CD4-positive, alpha-beta T cell (primary cell): Measurements from ENCODE around the gene GNE. TPM values are rescaled to one million over a fixed set of nuclear protein-coding genes. Genes with fewer than 3 reads are reported as not detected.
"Not testable (repeated sequence)": the region's sequence is repeated elsewhere in the genome, so short reads cannot be mapped to it uniquely, and the experiment has no call there.

ENCODE experiments used
- ATAC-seq: fragments of 200-7000 bp; cut with Tn5 transposase; one replicate; pipeline ENCODE4 v1.10.0; 2022; ENCODE audit warnings: mild to moderate bottlenecking; ENCODE audit not compliant: poor library complexity
- CTCF ChIA-PET: fragments of 350-600 bp; sonication (Branson Sonifier 250); formaldehyde crosslinking; loops from one replicate; lab custom pipeline; 2021; ENCODE audit warnings: antibody characterized with exemption, inconsistent platforms; lab: Charles Lee
- POLR2A ChIA-PET: fragments of 350-600 bp; sonication (Branson Sonifier 250); formaldehyde crosslinking; loops from one replicate; lab custom pipeline; 2021; ENCODE audit warnings: antibody characterized with exemption, inconsistent platforms; lab: Charles Lee
- DNase-seq, 14 experiments: peaks; one replicate each; pipeline ENCODE4 v3.0.0-alpha.2; 2013 to 2020; ENCODE audit warnings: mixed read lengths in 2 of 14
- H3K27ac ChIP-seq, 2 donors: one replicate each; pipeline versions ENCODE4 v1.5.1 to v1.7.0; 2013; ENCODE audit warnings: low read length in 2 of 2, low read depth in 1 of 2, mild to moderate bottlenecking in 1 of 2
- H3K27me3 ChIP-seq, 2 experiments: 1 replicate in 1 of 2; 2 replicates in 1 of 2; pipeline versions ENCODE4 v1.6.1 to v1.7.0; 2013; ENCODE audit warnings: low read length in 2 of 2, control low read depth in 1 of 2, mild to moderate bottlenecking in 1 of 2, moderate library complexity in 1 of 2; ENCODE audit not compliant: insufficient read depth in 2 of 2, control insufficient read depth in 1 of 2
- H3K36me3 ChIP-seq: one replicate; pipeline ENCODE4 v1.6.1; 2013; ENCODE audit warnings: low read length, control low read depth; ENCODE audit not compliant: insufficient read depth
- H3K4me1 ChIP-seq: one replicate; pipeline ENCODE4 v1.6.1; 2013; ENCODE audit warnings: low read length, control low read depth; ENCODE audit not compliant: insufficient read depth
- H3K4me3 ChIP-seq: one replicate; pipeline ENCODE4 v1.5.1; 2013; ENCODE audit warnings: mild to moderate bottlenecking, low read length, moderate library complexity
- H3K9me3 ChIP-seq, 2 experiments: 1 replicate in 1 of 2; 2 replicates in 1 of 2; pipeline versions ENCODE4 v1.6.1 to v1.7.0; 2013; ENCODE audit warnings: low read length in 2 of 2, mild to moderate bottlenecking in 2 of 2, control low read depth in 1 of 2, moderate library complexity in 1 of 2; ENCODE audit not compliant: control insufficient read depth in 1 of 2, insufficient read depth in 1 of 2
- H3K27ac Mint-ChIP-seq: one replicate; pipeline ENCODE4 v1.8.0; 2020; ENCODE audit warnings: mixed read lengths
- H3K27me3 Mint-ChIP-seq: one replicate; pipeline ENCODE4 v1.8.0; 2021; ENCODE audit warnings: mixed read lengths
- H3K36me3 Mint-ChIP-seq: one replicate; pipeline ENCODE4 v1.8.0; 2021; ENCODE audit warnings: low read depth, mixed read lengths
- H3K4me1 Mint-ChIP-seq: one replicate; pipeline ENCODE4 v1.8.0; 2021; ENCODE audit warnings: low read depth, mixed read lengths
- H3K4me3 Mint-ChIP-seq: one replicate; pipeline ENCODE4 v1.8.0; 2020; ENCODE audit warnings: mild to moderate bottlenecking, mixed read lengths
- H3K9me3 Mint-ChIP-seq: one replicate; pipeline ENCODE4 v1.8.0; 2020; ENCODE audit warnings: mixed read lengths
- CTCF ChIP-seq: fragments of 200-600 bp; IDR thresholded peaks from one replicate; pipeline ENCODE4 v1.8.0; 2022; ENCODE audit warnings: antibody characterized with exemption, mild to moderate bottlenecking
- intact Hi-C, 2 experiments: fragments of 100-400 bp; cut with DNase I in 1 of 2; cut with micrococcal nuclease in 1 of 2; formaldehyde crosslinking; loops; one replicate each; pipeline versions ENCODE4 v1.15.1 to v1.9.0; 2023 to 2025; cut with DNase I, micrococcal nuclease
- total RNA-seq, 174 experiments: library from RNA in 2 of 174; stranded (reverse) in 2 of 174; gene quantifications; one replicate each; pipeline ENCODE4 v1.2.3 and lab custom pipeline; 2021 to 2026

Gene GNE
- total RNA-seq, 2 experiments from 2014 or later, result 12.5 to 14.6 TPM

- no peak for ATAC-seq
- Mint-ChIP-seq H3K4me1 (peaks cover 43% of the 10 kb centered on the region), H3K9me3 (no peaks in the 10 kb centered on the region), H3K4me3 (peak overlapping the region; percentile 93), H3K27me3 (no peaks in the 10 kb centered on the region), H3K36me3 (peaks cover 15% of the 10 kb centered on the region), H3K27ac (peak overlapping the region; percentile 81)
- ChIA-PET POLR2A (interaction anchor here (0.6 to 3.0 kb wide), 26 partner anchors 8 to 1402 kb away, joined by 3 to 17 read pairs (median 4); partner anchors contain the start of genes CREB3, GLIPR2, GNE and RNF38), CTCF (interaction anchor here (0.8 to 3.4 kb wide), 10 partner anchors 11 to 539 kb away, joined by 3 to 20 read pairs (median 5); partner anchors contain the start of gene GLIPR2)
- peaks cover 1% of the 10 kb centered on the region for H3K36me3 ChIP-seq
- H3K4me3 ChIP-seq, result peak overlapping the region; percentile 62
- peak overlapping the region in 1 of 2 donors; percentile 74 for H3K27ac ChIP-seq
- H3K9me3 ChIP-seq, result no peaks in the 10 kb centered on the region
- no peaks in the 10 kb centered on the region for H3K27me3 ChIP-seq
- no peak for TF ChIP-seq CTCF
- H3K4me1 ChIP-seq, result peaks cover 44% of the 10 kb centered on the region
- intact Hi-C loops, result loop anchor here (1.0 to 5.0 kb wide), 7 partner anchors 54 to 382 kb away; partner anchors contain the start of genes GNE (in 2 of the 2), GLIPR2 (in 1 of the 2), MELK (in 1 of the 2) and RNF38 (in 1 of the 2)
- peak in 1 of 14 experiments; percentile 30 for DNase-seq
Observed at GRCh38 chr9:36189976-36190375, 68.3 kb downstream of the GNE start.

- no peak for TF ChIP-seq CTCF
- CTCF ChIA-PET, result no interaction called here
- Histone ChIP-seq H3K36me3 (no peaks in the 10 kb centered on the region), H3K9me3 (no peaks in the 10 kb centered on the region), H3K4me1 (peaks cover 28% of the 10 kb centered on the region), H3K27ac (no peak overlapping the region), H3K4me3 (no peak overlapping the region), H3K27me3 (no peaks in the 10 kb centered on the region)
- no peak for DNase-seq
- no peak for ATAC-seq
- H3K27ac Mint-ChIP-seq, result no peak overlapping the region
- POLR2A ChIA-PET, result no interaction called here
- no peak overlapping the region for H3K4me3 Mint-ChIP-seq
- no peaks in the 10 kb centered on the region for H3K9me3 Mint-ChIP-seq
- intact Hi-C loops, result no loop called here
- peaks cover 25% of the 10 kb centered on the region for H3K4me1 Mint-ChIP-seq
- H3K27me3 Mint-ChIP-seq, result no peaks in the 10 kb centered on the region
- H3K36me3 Mint-ChIP-seq, result no peaks in the 10 kb centered on the region
Observed at GRCh38 chr9:36188212-36188611, 70.0 kb downstream of the GNE start.

GRCh38 chr9:36187414-36187813 is 70.8 kb downstream of the GNE start:
- no peaks in the 10 kb centered on the region for H3K36me3 Mint-ChIP-seq
- H3K27ac ChIP-seq, result no peak overlapping the region
- H3K27me3 ChIP-seq, result no peaks in the 10 kb centered on the region
- DNase-seq (peak in 1 of 14 experiments; percentile 18), ATAC-seq (no peak)
- TF ChIP-seq CTCF, result no peak
- H3K4me1 ChIP-seq, result peaks cover 21% of the 10 kb centered on the region
- ChIA-PET POLR2A (no interaction called here), CTCF (no interaction called here)
- H3K4me3 ChIP-seq, result no peak overlapping the region
- H3K36me3 ChIP-seq, result no peaks in the 10 kb centered on the region
- no peaks in the 10 kb centered on the region for H3K9me3 ChIP-seq
- no peak overlapping the region for H3K27ac Mint-ChIP-seq
- intact Hi-C loops, result no loop called here
- H3K4me3 Mint-ChIP-seq, result no peak overlapping the region
- no peaks in the 10 kb centered on the region for H3K27me3 Mint-ChIP-seq
- peaks cover 17% of the 10 kb centered on the region for H3K4me1 Mint-ChIP-seq
- H3K9me3 Mint-ChIP-seq, result no peaks in the 10 kb centered on the region

- H3K4me3 Mint-ChIP-seq, DNase-seq, ATAC-seq, H3K36me3 Mint-ChIP-seq, H3K36me3 ChIP-seq, H3K9me3 Mint-ChIP-seq, intact Hi-C loops, POLR2A ChIA-PET, H3K4me1 Mint-ChIP-seq, H3K9me3 ChIP-seq, H3K27ac ChIP-seq, H3K27me3 Mint-ChIP-seq, CTCF ChIA-PET, H3K4me1 ChIP-seq, H3K27me3 ChIP-seq, H3K4me3 ChIP-seq, H3K27ac Mint-ChIP-seq: not testable (repeated sequence)
Observed at GRCh38 chr9:36180243-36180642, 78.0 kb downstream of the GNE start.
